Suprapubic skin (tissue), 3 donors: Measurements from ENCODE around the gene SMARCC1.

Experiments
- CTCF ChIP-seq, 2 donors: fragments of 200-600 bp in 1 of 2; fragments of 450-650 bp in 1 of 2; sonication (generic) in 1 of 2; IDR thresholded peaks; one replicate each; pipeline ENCODE4 v1.5.1; 2016 to 2019; ENCODE audit warnings: antibody characterized with exemption in 2 of 2, mild to moderate bottlenecking in 1 of 2, moderate library complexity in 1 of 2
- POLR2A ChIP-seq, 2 donors: fragments of 450-650 bp; IDR thresholded peaks; one replicate each; pipeline ENCODE4 v1.6.1; 2017; ENCODE audit warnings: antibody characterized with exemption in 2 of 2, mild to moderate bottlenecking in 2 of 2, moderate library complexity in 2 of 2

GRCh38 chr3:47685037-47685436, 96.7 kb downstream of the SMARCC1 start:
- TF ChIP-seq CTCF (IDR thresholded peaks at IDR 0.05) (no peak), POLR2A (IDR thresholded peaks at IDR 0.05) (no peak)
